GM12891 (cell line): ENCODE measurements around the gene UBQLN1.

Source experiments
- PAX5 ChIP-seq: IDR thresholded peaks from 2 replicates; pipeline ENCODE4 v1.6.1; 2011; ENCODE audit warnings: low read length, moderate library complexity, mild to moderate bottlenecking; ENCODE audit not compliant: insufficient read depth, severe bottlenecking
- POLR2A ChIP-seq: IDR thresholded peaks from 2 replicates; pipeline ENCODE4 v1.6.1; 2011; ENCODE audit warnings: low read depth, low read length, control low read depth
- POLR2AphosphoS5 ChIP-seq: IDR thresholded peaks from 2 replicates; pipeline ENCODE4 v1.6.1; 2011; ENCODE audit warnings: low read depth, low read length, control low read depth
- POU2F2 ChIP-seq: IDR thresholded peaks from 2 replicates; pipeline ENCODE4 v1.6.1; 2011; ENCODE audit warnings: low read depth, mild to moderate bottlenecking, control low read depth, low read length, moderate library complexity

DNA sequence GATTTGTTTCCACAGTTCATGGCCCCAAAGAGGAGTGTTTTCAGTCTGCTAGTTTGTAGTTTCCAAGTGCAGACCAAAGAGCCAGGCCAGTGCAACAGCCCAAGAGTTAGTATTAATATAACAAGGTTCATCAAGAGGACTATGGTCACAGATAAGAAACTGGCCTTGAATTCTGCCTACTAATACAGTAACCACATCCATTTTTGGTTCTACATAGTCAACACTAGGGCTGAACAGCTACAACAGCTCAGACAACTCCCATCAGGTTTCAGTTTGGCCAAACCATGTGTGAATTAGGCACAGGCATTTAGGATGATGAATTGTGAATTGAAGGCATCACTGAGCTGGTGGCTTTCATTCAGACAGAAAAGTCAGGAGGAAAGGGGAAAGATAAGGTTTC is 13.8 kb upstream of the UBQLN1 start:
- TF ChIP-seq PAX5 (no peak), POU2F2 (no peak), POLR2A (no peak), POLR2AphosphoS5 (no peak)
